Astrocyte (in vitro differentiated cells and primary cell): ENCODE results near the gene B9D1. TPM values are rescaled to one million over a fixed set of nuclear protein-coding genes. Genes with fewer than 3 reads are reported as not detected.

Experiments used
- DNase-seq: peaks from one replicate; pipeline ENCODE4 v3.0.0-alpha.2; 2010; ENCODE audit warnings: low read depth
- FAIRE-seq: peaks from 2 replicates; lab custom pipeline; 2011; peaks lifted over from hg19 to GRCh38; lab: Jason Lieb, UNC
- H2AFZ ChIP-seq: 2 replicates; pipeline ENCODE4 v1.6.0; 2012; ENCODE audit warnings: low read depth, low read length, inconsistent platforms
- H3K27ac ChIP-seq: 2 replicates; pipeline ENCODE4 v1.5.1; 2011; ENCODE audit warnings: low read depth, low read length, inconsistent platforms
- H3K27me3 ChIP-seq: 2 replicates; pipeline ENCODE4 v1.6.0; 2011; ENCODE audit warnings: low read length, inconsistent platforms; ENCODE audit not compliant: insufficient read depth
- H3K36me3 ChIP-seq: 2 replicates; pipeline ENCODE4 v1.5.1; 2011; ENCODE audit warnings: low read length, inconsistent platforms; ENCODE audit not compliant: insufficient read depth
- H3K4me1 ChIP-seq: 2 replicates; pipeline ENCODE4 v1.5.1; 2011; ENCODE audit warnings: low read length, inconsistent platforms; ENCODE audit not compliant: insufficient read depth
- H3K4me2 ChIP-seq: 2 replicates; pipeline ENCODE4 v1.6.0; 2012; ENCODE audit warnings: low read length, inconsistent platforms
- H3K4me3 ChIP-seq: 2 replicates; pipeline ENCODE4 v1.5.1; 2011; ENCODE audit warnings: low read depth, mild to moderate bottlenecking, low read length, inconsistent platforms; ENCODE audit not compliant: insufficient read depth
- H3K79me2 ChIP-seq: 2 replicates; pipeline ENCODE4 v1.6.0; 2012; ENCODE audit warnings: mild to moderate bottlenecking, low read length, inconsistent platforms; ENCODE audit not compliant: insufficient read depth
- H3K9ac ChIP-seq: 2 replicates; pipeline ENCODE4 v1.6.0; 2012; ENCODE audit warnings: mild to moderate bottlenecking, low read length, inconsistent platforms
- H3K9me3 ChIP-seq: 2 replicates; pipeline ENCODE4 v1.5.1; 2012; ENCODE audit warnings: low read depth, mild to moderate bottlenecking, low read length, inconsistent platforms; ENCODE audit not compliant: insufficient read depth
- H4K20me1 ChIP-seq: 2 replicates; pipeline ENCODE4 v1.6.0; 2012; ENCODE audit warnings: low read length, inconsistent platforms; ENCODE audit not compliant: insufficient read depth
- H3K27ac Mint-ChIP-seq: one replicate; pipeline ENCODE4 v1.8.0; 2021; ENCODE audit warnings: mild to moderate bottlenecking, mixed read lengths; ENCODE audit not compliant: unreplicated experiment
- H3K27me3 Mint-ChIP-seq: one replicate; pipeline ENCODE4 v1.8.0; 2021; ENCODE audit warnings: low read depth, mixed read lengths; ENCODE audit not compliant: unreplicated experiment
- H3K36me3 Mint-ChIP-seq: one replicate; pipeline ENCODE4 v1.8.0; 2021; ENCODE audit warnings: low read depth, mixed read lengths; ENCODE audit not compliant: unreplicated experiment
- H3K4me1 Mint-ChIP-seq: one replicate; pipeline ENCODE4 v1.8.0; 2021; ENCODE audit warnings: low read depth, mixed read lengths; ENCODE audit not compliant: unreplicated experiment
- H3K4me3 Mint-ChIP-seq: one replicate; pipeline ENCODE4 v1.8.0; 2021; ENCODE audit warnings: mild to moderate bottlenecking, moderate library complexity, mixed read lengths; ENCODE audit not compliant: unreplicated experiment
- H3K9me3 Mint-ChIP-seq: one replicate; pipeline ENCODE4 v1.8.0; 2021; ENCODE audit warnings: mild to moderate bottlenecking, mixed read lengths; ENCODE audit not compliant: unreplicated experiment
- CTCF ChIP-seq: IDR thresholded peaks from 2 replicates; pipeline ENCODE4 v1.5.1; 2011; ENCODE audit warnings: low read depth, mild to moderate bottlenecking, inconsistent platforms, low read length, moderate library complexity; ENCODE audit not compliant: insufficient read depth
- EZH2 ChIP-seq: IDR thresholded peaks from 2 replicates; pipeline ENCODE4 v1.6.1; 2012; ENCODE audit warnings: mild to moderate bottlenecking, low read length, inconsistent platforms; ENCODE audit not compliant: insufficient read depth
- total RNA-seq: library from RNA; stranded (reverse); gene quantifications from 2 replicates; pipeline ENCODE4 v1.2.1, GENCODE V29; 2021

Gene B9D1
- total RNA-seq, 1 donor from 2014 or later: 10.2 TPM

- Mint-ChIP-seq H3K27me3 (peaks cover 16% of the 10 kb centered on the region), H3K27ac (no peak overlapping the region), H3K4me3 (no peak overlapping the region), H3K36me3 (no peaks in the 10 kb centered on the region), H3K9me3 (no peaks in the 10 kb centered on the region), H3K4me1 (peaks cover 3% of the 10 kb centered on the region)
- no peak for DNase-seq
- no peaks in the 10 kb centered on the region for H4K20me1 ChIP-seq
- H3K4me2 ChIP-seq: no peak overlapping the region
- H3K9ac ChIP-seq: no peak overlapping the region
- H3K27ac ChIP-seq: no peak overlapping the region
- no peaks in the 10 kb centered on the region for H3K27me3 ChIP-seq
- FAIRE-seq: no peak
- H2AFZ ChIP-seq: no peak overlapping the region
- H3K36me3 ChIP-seq: no peaks in the 10 kb centered on the region
- H3K4me1 ChIP-seq: peaks cover 3% of the 10 kb centered on the region
- TF ChIP-seq EZH2 (no peak), CTCF (no peak)
- no peak overlapping the region for H3K4me3 ChIP-seq
- H3K9me3 ChIP-seq: no peaks in the 10 kb centered on the region
- H3K79me2 ChIP-seq: no peaks in the 10 kb centered on the region
Measured at GRCh38 chr17:19402171-19402570, 39.6 kb upstream of the B9D1 start.

GRCh38 chr17:19401321-19402010, 38.9 kb upstream of the B9D1 start:
- Histone ChIP-seq H3K4me1 (peaks cover 3% of the 10 kb centered on the region), H4K20me1 (no peaks in the 10 kb centered on the region), H2AFZ (no peak overlapping the region), H3K4me3 (no peak overlapping the region), H3K4me2 (no peak overlapping the region), H3K79me2 (no peaks in the 10 kb centered on the region), H3K36me3 (no peaks in the 10 kb centered on the region), H3K27ac (no peak overlapping the region), H3K9me3 (no peaks in the 10 kb centered on the region), H3K9ac (no peak overlapping the region), H3K27me3 (no peaks in the 10 kb centered on the region)
- H3K4me3 Mint-ChIP-seq: no peak overlapping the region
- no peaks in the 10 kb centered on the region for H3K9me3 Mint-ChIP-seq
- peaks cover 16% of the 10 kb centered on the region for H3K27me3 Mint-ChIP-seq
- DNase-seq (no peak), FAIRE-seq (no peak)
- TF ChIP-seq CTCF: no peak
- H3K27ac Mint-ChIP-seq: no peak overlapping the region
- H3K36me3 Mint-ChIP-seq: no peaks in the 10 kb centered on the region
- H3K4me1 Mint-ChIP-seq: peaks cover 3% of the 10 kb centered on the region

DNA sequence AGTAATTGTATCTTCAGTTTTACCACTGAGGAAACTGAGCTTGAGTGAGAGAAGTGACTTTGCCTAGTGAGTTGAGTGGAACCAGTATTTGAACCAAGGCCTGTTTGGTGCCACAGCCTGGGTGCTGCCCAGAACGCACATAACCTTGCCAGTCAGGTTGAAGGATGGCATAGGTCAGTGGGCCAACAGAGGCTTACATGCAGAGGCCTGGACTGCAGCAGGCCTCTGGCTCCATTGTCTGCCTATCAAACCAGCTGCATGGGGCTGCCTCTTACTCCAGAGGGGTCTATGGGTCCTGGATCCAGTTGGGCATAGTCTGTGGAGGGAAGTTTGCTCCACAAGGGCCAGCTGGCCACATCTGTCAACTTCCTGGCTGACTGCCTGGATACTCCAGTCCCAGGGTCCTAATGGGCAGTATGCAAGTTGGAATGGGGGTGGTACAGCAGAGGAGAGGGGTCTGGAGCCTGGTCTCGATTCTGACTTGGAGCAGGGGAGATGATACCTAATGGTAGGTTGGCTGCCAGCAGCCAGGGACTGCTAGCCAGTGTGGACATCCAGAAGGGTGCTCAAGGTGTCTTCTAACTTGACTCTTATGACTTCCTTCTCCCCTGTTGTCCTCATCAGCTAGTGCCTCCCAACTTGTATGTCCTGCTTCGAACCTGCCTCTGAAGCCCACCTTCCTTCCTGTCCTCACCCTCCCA, 37.4 kb upstream of the B9D1 start:
- H3K36me3 Mint-ChIP-seq: no peaks in the 10 kb centered on the region
- H3K4me1 Mint-ChIP-seq: peaks cover 3% of the 10 kb centered on the region
- no peaks in the 10 kb centered on the region for H3K27me3 ChIP-seq
- no peak overlapping the region for H3K27ac Mint-ChIP-seq
- H3K36me3 ChIP-seq: no peaks in the 10 kb centered on the region
- H3K79me2 ChIP-seq: no peaks in the 10 kb centered on the region
- H3K4me3 Mint-ChIP-seq: no peak overlapping the region
- no peak overlapping the region for H3K4me2 ChIP-seq
- H3K9me3 ChIP-seq: no peaks in the 10 kb centered on the region
- DNase-seq (no peak), FAIRE-seq (no peak)
- H3K9ac ChIP-seq: no peak overlapping the region
- H3K9me3 Mint-ChIP-seq: no peaks in the 10 kb centered on the region
- H4K20me1 ChIP-seq: no peaks in the 10 kb centered on the region
- H3K27me3 Mint-ChIP-seq: peaks cover 12% of the 10 kb centered on the region
- H3K27ac ChIP-seq: no peak overlapping the region
- H3K4me1 ChIP-seq: peaks cover 3% of the 10 kb centered on the region
- no peak overlapping the region for H3K4me3 ChIP-seq
- TF ChIP-seq EZH2 (no peak), CTCF (no peak)
- no peak overlapping the region for H2AFZ ChIP-seq
